Measurements from ENCODE around the gene DAND5.

GRCh38 chr19:12996406-12997094, 27.2 kb downstream of the DAND5 start:
- TF ChIP-seq CTCF (IDR thresholded peaks at IDR 0.05) (peak; percentile 27), EZH2 (IDR thresholded peaks at IDR 0.05) (peak; percentile 100)
